HepG2 (cell line): Measurements from ENCODE around the gene CPED1. TPM values are rescaled to one million over a fixed set of nuclear protein-coding genes. Genes with fewer than 3 reads are reported as not detected.

ENCODE experiments used
- ATAC-seq: fragments of 200-7000 bp; cut with Tn5 transposase; 3 replicates; pipeline ENCODE4 v1.9.1; 2020; ENCODE audit warnings: mild to moderate bottlenecking, moderate library complexity
- BruUV-seq: library from RNA; stranded (reverse); fragments of 400-500 nt; replicated peaks from 2 replicates; lab custom pipeline; 2021; lab: Mats Ljungman, UMichigan
- CTCF ChIA-PET: fragments of 300-600 bp; formaldehyde crosslinking; extraction: SDS; loops from one replicate; lab custom pipeline; 2021; ENCODE audit warnings: low total read pairs, inconsistent platforms, low intra/inter-chr PET ratio; lab: Yijun Ruan, JAX
- POLR2A ChIA-PET: fragments of 350-600 bp; sonication (Branson Sonifier 250); formaldehyde crosslinking; loops from one replicate; lab custom pipeline; 2020; ENCODE audit warnings: antibody characterized with exemption, inconsistent platforms; lab: Yijun Ruan, JAX
- DNase-seq: peaks from one replicate; pipeline ENCODE4 v3.0.0-alpha.2; 2015; ENCODE audit warnings: low spot score
- FAIRE-seq: peaks from 3 replicates; lab custom pipeline; 2011; peaks lifted over from hg19 to GRCh38; lab: Jason Lieb, UNC
- H2AFZ ChIP-seq: one replicate; pipeline ENCODE4 v1.6.1; 2011; ENCODE audit warnings: low read length, inconsistent platforms
- H3K27ac ChIP-seq: fragments of 300-600 bp; 3 replicates; pipeline ENCODE4 v1.8.0; 2011; ENCODE audit warnings: mixed run types, mild to moderate bottlenecking, mixed read lengths, low read length, inconsistent platforms; ENCODE audit not compliant: insufficient read depth; ENCODE audit errors: extremely low read length
- H3K27me3 ChIP-seq, 2 experiments: fragments of 200-600 bp in 1 of 2; 2 replicates in 1 of 2; 3 replicates in 1 of 2; pipeline versions ENCODE4 v1.6.0 to v1.8.0; 2011; ENCODE audit warnings: low read length in 2 of 2, mild to moderate bottlenecking in 2 of 2, moderate library complexity in 2 of 2, inconsistent platforms in 1 of 2; ENCODE audit not compliant: insufficient read depth in 2 of 2, control insufficient read depth in 1 of 2
- H3K36me3 ChIP-seq, 2 experiments: fragments of 200-600 bp in 1 of 2; replicated peaks in 1 of 2; 2 replicates in 1 of 2; 3 replicates in 1 of 2; pipeline versions ENCODE4 v1.5.1 to v1.8.0; 2011; ENCODE audit warnings: low read length in 2 of 2, inconsistent platforms in 1 of 2; ENCODE audit not compliant: insufficient read depth in 2 of 2, control insufficient read depth in 1 of 2
- H3K4me1 ChIP-seq: 2 replicates; pipeline ENCODE4 v1.5.1; 2012; ENCODE audit warnings: low read length, inconsistent platforms; ENCODE audit not compliant: insufficient read depth
- H3K4me2 ChIP-seq: 2 replicates; pipeline ENCODE4 v1.6.0; 2011; ENCODE audit warnings: low read depth, low read length, inconsistent platforms
- H3K4me3 ChIP-seq, 3 experiments: fragments of 200-600 bp in 1 of 3; sonication (generic), shearing (Covaris generic) in 1 of 3; replicated peaks in 1 of 3; 2 replicates each; pipeline ENCODE4 v1.5.1; 2011 to 2016; ENCODE audit warnings: low read length in 3 of 3, inconsistent platforms in 2 of 3, low read depth in 2 of 3, mild to moderate bottlenecking in 2 of 3, control low read depth in 1 of 3, mixed read lengths in 1 of 3; ENCODE audit not compliant: insufficient read depth in 1 of 3
- H3K79me2 ChIP-seq: one replicate; pipeline ENCODE4 v1.6.1; 2011; ENCODE audit warnings: low read length, inconsistent platforms; ENCODE audit not compliant: insufficient read depth
- H3K9ac ChIP-seq: 2 replicates; pipeline ENCODE4 v1.6.0; 2011; ENCODE audit warnings: mild to moderate bottlenecking, low read depth, low read length, inconsistent platforms; ENCODE audit not compliant: insufficient read depth
- H3K9me3 ChIP-seq: 2 replicates; pipeline ENCODE4 v1.5.1; 2012; ENCODE audit warnings: mild to moderate bottlenecking, low read length
- H4K20me1 ChIP-seq: 2 replicates; pipeline ENCODE4 v1.6.0; 2011; ENCODE audit warnings: inconsistent platforms, mild to moderate bottlenecking, low read length, moderate library complexity; ENCODE audit not compliant: insufficient read depth
- ATF7-NPFF ChIP-seq: sonication (generic); formaldehyde crosslinking; IDR thresholded peaks from 2 replicates; pipeline ENCODE4 v1.8.1; 2023; ENCODE audit warnings: mild to moderate bottlenecking, low read depth, missing genetic modification reagents, moderate library complexity
- DMTF1 ChIP-seq: sonication (generic); formaldehyde crosslinking; IDR thresholded peaks from 2 replicates; pipeline ENCODE4 v1.4.0; 2020; ENCODE audit warnings: mild to moderate bottlenecking, missing genetic modification reagents
- EP300 ChIP-seq, 3 experiments: sonication (generic) in 1 of 3; formaldehyde crosslinking in 1 of 3; IDR thresholded peaks; 2 replicates each; pipeline versions ENCODE4 v1.5.1 to v1.6.1; 2011 to 2020; ENCODE audit warnings: low read depth in 2 of 3, low read length in 2 of 3, borderline replicate concordance in 1 of 3, improper control_type of control experiment in 1 of 3, mild to moderate bottlenecking in 1 of 3, missing genetic modification reagents in 1 of 3, moderate library complexity in 1 of 3
- MXD3 ChIP-seq: IDR thresholded peaks from 2 replicates; pipeline ENCODE4 v1.6.1; 2016; ENCODE audit warnings: mild to moderate bottlenecking, missing biosample characterization, missing genetic modification reagents
- SIN3B ChIP-seq: fragments of 150-350 bp; IDR thresholded peaks from 2 replicates; pipeline ENCODE4 v1.6.1; 2014; ENCODE audit warnings: low read length
- SP4 ChIP-seq: sonication (generic); formaldehyde crosslinking; IDR thresholded peaks from 2 replicates; pipeline ENCODE4 v1.8.1; 2023; ENCODE audit warnings: mild to moderate bottlenecking, missing genetic modification reagents
- ZBTB44 ChIP-seq: sonication (generic); formaldehyde crosslinking; IDR thresholded peaks from 2 replicates; pipeline ENCODE4 v1.4.0; 2020; ENCODE audit warnings: missing genetic modification reagents
- ZEB1 ChIP-seq: IDR thresholded peaks from 2 replicates; pipeline ENCODE4 v1.6.1; 2012; ENCODE audit warnings: mild to moderate bottlenecking, low read depth, inconsistent platforms; ENCODE audit not compliant: insufficient replicate concordance
- ZFAT ChIP-seq: sonication (generic); formaldehyde crosslinking; conservative IDR thresholded peaks from 2 replicates; pipeline ENCODE4 v1.8.1; 2023; ENCODE audit warnings: missing genetic modification reagents, inconsistent platforms
- ZNF570 ChIP-seq: sonication (generic); formaldehyde crosslinking; IDR thresholded peaks from 2 replicates; pipeline ENCODE4 v1.4.0; 2020; ENCODE audit warnings: mild to moderate bottlenecking, missing genetic modification reagents, borderline replicate concordance
- ZNF784 ChIP-seq: sonication (generic); formaldehyde crosslinking; IDR thresholded peaks from 2 replicates; pipeline ENCODE4 v1.5.1; 2020; ENCODE audit warnings: missing genetic modification reagents, mild to moderate bottlenecking, borderline replicate concordance
- ZNF792 ChIP-seq: IDR thresholded peaks from 2 replicates; pipeline ENCODE4 v1.6.1; 2016
- ZSCAN22 ChIP-seq: sonication (generic); formaldehyde crosslinking; IDR thresholded peaks from 2 replicates; pipeline ENCODE4 v1.4.0; 2020; ENCODE audit warnings: mild to moderate bottlenecking, missing genetic modification reagents
- ZSCAN29 ChIP-seq: sonication (generic); formaldehyde crosslinking; conservative IDR thresholded peaks from 2 replicates; pipeline ENCODE4 v1.4.0; 2020; ENCODE audit warnings: mild to moderate bottlenecking, missing genetic modification reagents
- WGBS: methylation state at CpG from one replicate; pipeline ENCODE4 v1.1.6; 2017; ENCODE audit warnings: low lambda C conversion rate; 5-methylcytosine and 5-hydroxymethylcytosine counted together
- in situ Hi-C: cut with HindIII; loops from 2 replicates; pipeline ENCODE4 v1.10.0; 2017; ENCODE audit warnings: low pct_unique_long_range_greater_than_20kb; ENCODE audit not compliant: extremely low pct_ligation_motif_present
- intact Hi-C: fragments of 100-400 bp; cut with micrococcal nuclease; formaldehyde crosslinking; loops from one replicate; pipeline ENCODE4 v1.10.0; 2022; ENCODE audit not compliant: unreplicated experiment
- polyA plus RNA-seq, 8 experiments: library from polyadenylated mRNA; depleted of rRNA in 3 of 8; stranded (reverse) in 7 of 8; unstranded in 1 of 8; fragments of >200 nt; fragmentation: Illumina TruSeq in 4 of 8; extraction: Trizol in 4 of 8; gene quantifications; 2 replicates each; pipeline versions ENCODE4 v1.2.1 to v1.2.3, GENCODE V29; 2011 to 2016; ENCODE audit warnings: low read depth in 4 of 8, missing spikeins in 1 of 8, mixed read lengths in 1 of 8; ENCODE audit not compliant: insufficient read depth in 1 of 8
- total RNA-seq, 5 experiments: library from RNA; depleted of rRNA; stranded (reverse); fragments of >200 nt; fragmentation: Illumina TruSeq; extraction: Trizol; gene quantifications; 2 replicates each; pipeline ENCODE4 v1.2.3, GENCODE V29; 2016; ENCODE audit warnings: low read depth in 1 of 5

CPED1 gene
- total and polyA plus RNA-seq, 2 of the 13 experiments (the other 11 are each of a cell fraction or from before 2014, with no cell fraction given), result 11.5 to 27.0 TPM

GRCh38 chr7:120949393-120949911 lies 39.1 kb upstream of the CPED1 start (continued):
- TF ChIP-seq MXD3 (CRISPR knock-in tag) (no peak), ATF7-NPFF (CRISPR knock-in tag) (no peak), SP4 (CRISPR knock-in tag) (no peak), DMTF1 (CRISPR knock-in tag) (no peak)

- in situ Hi-C loops (no loop called here), intact Hi-C loops (loop anchor here (2.0 to 10.0 kb wide), 3 partner anchors 51 to 1735 kb away; partner anchors contain the start of gene FAM3C)
- 1% methylated on average over 10 of the region's 10 CpGs for WGBS
- peak overlapping the region; percentile 77 for H3K4me2 ChIP-seq
- H3K9ac ChIP-seq, result peak overlapping the region; percentile 66
- DNase-seq, result no peak
- POLR2A ChIA-PET, result interaction anchor here (0.7 to 1.5 kb wide), 7 partner anchors 9 to 1395 kb away, joined by 3 to 9 read pairs (median 4); partner anchors contain the start of gene FAM3C
- no peak for ATAC-seq
- peak overlapping the region; percentile 94 for H2AFZ ChIP-seq
- no peaks in the 10 kb centered on the region for H3K27me3 ChIP-seq
- H3K4me3 ChIP-seq, result peak overlapping the region; percentile 61 to 91 (median 68)
- H3K27ac ChIP-seq, result peak overlapping the region; percentile 50
- H3K79me2 ChIP-seq, result peaks cover 12% of the 10 kb centered on the region
- peaks cover 19% of the 10 kb centered on the region for H3K4me1 ChIP-seq
- H3K36me3 ChIP-seq, result peaks cover 0 to 12% of the 10 kb centered on the region in 2 experiments; a peak in 3 of 5 replicates
- CTCF ChIA-PET, result no interaction called here
- FAIRE-seq, result no peak
- no peaks in the 10 kb centered on the region for H3K9me3 ChIP-seq
- TSS peak; percentile 84 for BruUV-seq
- no peaks in the 10 kb centered on the region; the same call in 1 of the 2 replicates for H4K20me1 ChIP-seq
- TF ChIP-seq ZBTB44 (CRISPR knock-in tag) (no peak), ZSCAN29 (CRISPR knock-in tag) (no peak), ZSCAN22 (CRISPR knock-in tag) (no peak), ZNF792 (peak; percentile 45; the same call in 1 of the 2 replicates), EP300 (IDR thresholded peaks at IDR 0.05; ENCODE audit: low read depth in 2 of 2, low read length in 2 of 2) (0 out of 4 replicates have a peak, but pooled peaks of 1 of the 2 experiments have one; percentile 2), EP300 (CRISPR knock-in tag; IDR thresholded peaks at IDR 0.05; ENCODE audit: borderline replicate concordance) (no peak), ZNF784 (CRISPR knock-in tag) (no peak), ZFAT (no peak), ZEB1 (peak; percentile 78), ZNF570 (CRISPR knock-in tag) (no peak), SIN3B (0 out of 2 replicates have a peak, but pooled peaks have one; percentile 16)
Observed at GRCh38 chr7:120949998-120950538, 38.4 kb upstream of the CPED1 start.
